ENCODE data around the gene GGT1. TPM values are rescaled to one million over a fixed set of nuclear protein-coding genes. Genes with fewer than 3 reads are reported as not detected.

Gene GGT1
- total RNA-seq, 1 donor, result 1.7 TPM

DNA sequence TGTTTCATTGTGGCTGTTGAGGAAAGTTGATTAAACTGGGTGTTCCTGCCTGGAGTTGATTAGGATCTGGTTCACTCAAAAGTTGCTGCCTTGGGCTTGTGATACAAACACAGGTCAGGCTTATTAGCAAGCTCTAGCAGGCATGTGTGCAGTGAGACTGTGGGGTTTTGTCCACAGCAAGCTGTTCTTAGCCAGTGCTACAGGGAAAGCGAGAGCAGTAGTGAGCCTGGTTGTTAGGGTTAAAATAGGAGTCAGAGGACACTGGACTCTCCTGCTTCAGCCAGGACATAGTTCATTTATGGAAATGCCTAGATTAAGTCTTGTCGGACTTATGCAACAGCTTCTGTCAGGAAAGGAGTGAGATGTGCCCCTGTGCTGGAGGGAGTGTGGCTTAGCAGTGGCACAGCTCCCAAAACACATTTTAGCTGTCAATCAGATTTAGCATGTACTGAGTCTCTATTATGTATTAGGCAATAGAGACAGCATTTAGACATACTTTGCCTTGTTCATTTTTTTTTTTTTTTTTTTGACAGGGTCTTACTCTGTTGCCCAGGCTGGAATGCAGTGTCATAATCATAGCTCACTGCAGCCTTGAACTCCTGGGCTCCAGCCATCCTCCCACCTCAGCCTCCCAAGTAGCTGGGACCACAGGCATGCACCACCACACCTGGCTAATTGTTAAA lies 38.5 kb upstream of the GGT1 start:
- peak; percentile 81 for DNase-seq (ENCODE audit: low read depth)
- TF ChIP-seq, protein P1, sequence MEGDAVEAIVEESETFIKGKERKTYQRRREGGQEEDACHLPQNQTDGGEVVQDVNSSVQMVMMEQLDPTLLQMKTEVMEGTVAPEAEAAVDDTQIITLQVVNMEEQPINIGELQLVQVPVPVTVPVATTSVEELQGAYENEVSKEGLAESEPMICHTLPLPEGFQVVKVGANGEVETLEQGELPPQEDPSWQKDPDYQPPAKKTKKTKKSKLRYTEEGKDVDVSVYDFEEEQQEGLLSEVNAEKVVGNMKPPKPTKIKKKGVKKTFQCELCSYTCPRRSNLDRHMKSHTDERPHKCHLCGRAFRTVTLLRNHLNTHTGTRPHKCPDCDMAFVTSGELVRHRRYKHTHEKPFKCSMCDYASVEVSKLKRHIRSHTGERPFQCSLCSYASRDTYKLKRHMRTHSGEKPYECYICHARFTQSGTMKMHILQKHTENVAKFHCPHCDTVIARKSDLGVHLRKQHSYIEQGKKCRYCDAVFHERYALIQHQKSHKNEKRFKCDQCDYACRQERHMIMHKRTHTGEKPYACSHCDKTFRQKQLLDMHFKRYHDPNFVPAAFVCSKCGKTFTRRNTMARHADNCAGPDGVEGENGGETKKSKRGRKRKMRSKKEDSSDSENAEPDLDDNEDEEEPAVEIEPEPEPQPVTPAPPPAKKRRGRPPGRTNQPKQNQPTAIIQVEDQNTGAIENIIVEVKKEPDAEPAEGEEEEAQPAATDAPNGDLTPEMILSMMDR (IDR thresholded peaks at IDR 0.05; ENCODE audit: insufficient read depth, low read depth, low read length), result no peak
- H3K4me3 ChIP-seq (ENCODE audit: low read depth, low read length), result no peak overlapping the region

DNA sequence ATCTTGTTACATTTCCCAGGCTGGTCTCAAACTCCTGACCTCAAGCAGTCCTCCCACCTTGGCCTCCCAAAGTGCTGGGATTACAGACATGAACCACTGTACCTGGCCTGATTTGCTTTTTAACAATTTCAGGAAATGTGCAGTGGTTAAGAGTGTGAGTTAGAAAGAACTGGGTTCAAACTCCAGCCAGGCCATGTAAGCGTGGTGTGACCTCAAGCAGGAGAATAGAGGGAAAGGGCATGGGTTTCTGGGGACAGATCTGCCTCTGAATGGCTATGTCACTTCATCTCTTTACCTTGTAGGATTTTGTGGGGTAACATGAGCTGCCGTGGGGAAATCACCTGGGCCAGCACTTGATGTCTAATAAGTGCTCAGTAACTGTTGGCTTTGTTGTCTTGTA lies 37.9 kb upstream of the GGT1 start:
- TF ChIP-seq, protein P1 (IDR thresholded peaks at IDR 0.05; ENCODE audit: insufficient read depth, low read depth, low read length), result no peak
- no peak overlapping the region for H3K4me3 ChIP-seq (ENCODE audit: low read depth, low read length)
- DNase-seq (ENCODE audit: low read depth), result no peak

DNA sequence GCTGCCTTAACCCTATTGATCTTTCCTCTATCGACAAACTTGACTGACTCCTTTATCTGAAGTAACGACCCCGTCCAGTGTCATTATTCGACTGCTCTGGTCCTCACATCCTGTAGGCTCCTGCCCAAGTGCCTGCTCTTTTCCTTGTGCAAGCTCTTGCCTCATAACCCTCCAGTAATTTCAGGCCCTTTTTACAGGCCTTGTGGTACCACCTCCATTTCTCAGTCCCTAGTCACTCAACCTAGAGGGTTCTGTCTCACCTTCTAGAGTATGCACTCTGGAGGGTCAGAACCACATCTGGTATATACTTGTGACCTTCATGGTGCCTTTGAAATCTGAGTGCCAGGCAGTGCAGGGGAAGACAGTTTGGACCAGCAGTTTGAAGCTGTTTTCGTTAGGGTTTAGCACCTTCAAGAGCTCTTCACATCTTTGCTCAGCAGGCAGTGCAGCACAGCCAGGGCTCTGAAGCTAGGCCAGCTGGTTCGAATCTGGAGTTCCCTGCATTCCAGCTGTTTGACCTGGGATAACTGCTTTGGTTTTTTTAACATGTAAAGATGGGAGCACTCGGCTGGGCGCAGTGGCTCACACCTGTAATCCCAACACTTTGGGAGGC lies 36.0 kb upstream of the GGT1 start:
- peak; percentile 28 for DNase-seq (ENCODE audit: low read depth)
- H3K4me3 ChIP-seq (ENCODE audit: low read depth, low read length), result no peak overlapping the region
- TF ChIP-seq, protein P1 (IDR thresholded peaks at IDR 0.05; ENCODE audit: insufficient read depth, low read depth, low read length), result no peak

DNA sequence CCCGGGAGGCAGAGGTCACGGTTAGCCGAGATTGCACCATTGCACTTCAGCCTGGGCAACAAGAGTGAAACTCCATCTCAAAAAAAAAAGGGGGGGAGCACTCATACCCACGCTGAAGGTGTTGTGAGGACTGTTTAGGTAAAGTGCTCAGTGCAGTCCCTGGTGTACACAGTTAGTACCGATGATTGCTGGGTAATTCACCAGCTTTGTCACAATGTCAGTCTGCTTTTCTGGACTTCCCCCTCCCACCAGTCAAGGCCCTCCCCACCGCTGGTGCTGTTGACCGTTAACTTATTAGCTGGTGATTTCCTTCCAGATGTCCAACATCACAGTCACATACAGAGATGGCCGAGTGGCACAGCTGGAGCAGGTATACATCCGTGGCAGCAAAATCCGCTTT lies 35.3 kb upstream of the GGT1 start:
- TF ChIP-seq, protein P1 (IDR thresholded peaks at IDR 0.05; ENCODE audit: insufficient read depth, low read depth, low read length), result no peak
- no peak for DNase-seq (ENCODE audit: low read depth)
- no peak overlapping the region for H3K4me3 ChIP-seq (ENCODE audit: low read depth, low read length)

DNA sequence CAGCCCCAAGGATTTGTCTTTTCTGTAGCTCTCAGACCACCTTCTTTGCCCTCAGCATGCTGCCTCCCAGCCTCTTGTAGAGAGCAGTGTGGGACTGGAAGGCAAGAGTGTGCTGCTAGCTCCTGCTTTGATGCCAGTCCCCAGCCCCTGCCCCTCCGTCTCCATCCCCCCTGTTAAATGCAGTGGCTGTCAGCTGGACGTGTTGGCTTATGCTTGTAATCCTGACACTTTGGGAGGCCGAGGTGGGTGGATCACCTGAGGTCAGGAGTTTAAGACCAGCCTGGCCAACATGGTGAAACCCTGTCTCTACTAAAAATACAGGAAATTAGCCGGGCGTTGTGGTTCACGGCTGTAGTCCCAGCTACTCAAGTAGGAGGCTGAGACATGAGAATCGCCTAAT lies 31.7 kb upstream of the GGT1 start:
- TF ChIP-seq, protein P1 (IDR thresholded peaks at IDR 0.05; ENCODE audit: insufficient read depth, low read depth, low read length), result no peak
- DNase-seq (ENCODE audit: low read depth), result no peak
- H3K4me3 ChIP-seq (ENCODE audit: low read depth, low read length), result no peak overlapping the region

DNA sequence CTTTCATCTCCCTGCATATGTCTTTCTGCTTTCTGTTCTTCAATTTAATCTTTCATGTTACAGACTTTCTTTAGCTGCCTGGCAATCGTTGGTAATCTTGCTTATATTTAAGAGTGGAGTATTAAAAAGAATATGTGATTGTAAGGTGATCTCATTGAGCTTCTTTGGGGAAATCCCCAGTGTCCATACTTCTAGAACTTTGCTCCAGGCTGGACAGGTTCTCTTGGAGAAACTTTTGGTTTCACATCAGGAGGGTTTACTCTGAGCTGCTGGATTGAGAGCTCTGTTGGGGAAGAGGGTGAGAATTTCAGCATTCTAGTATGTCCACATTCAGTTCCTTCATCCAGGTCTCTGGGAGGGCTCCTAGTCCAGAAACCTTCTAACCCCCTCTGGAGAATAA lies 26.2 kb upstream of the GGT1 start:
- no peak for DNase-seq (ENCODE audit: low read depth)
- TF ChIP-seq, protein P1 (IDR thresholded peaks at IDR 0.05; ENCODE audit: insufficient read depth, low read depth, low read length), result no peak
- no peak overlapping the region for H3K4me3 ChIP-seq (ENCODE audit: low read depth, low read length)

Measured in fibroblast of villous mesenchyme (primary cell).